Measurements from ENCODE around the gene AADACL2. TPM values are rescaled to one million over a fixed set of nuclear protein-coding genes. Genes with fewer than 3 reads are reported as not detected.

Gene AADACL2
- total RNA-seq, 1 experiment from 2014 or later: not detected

DNA sequence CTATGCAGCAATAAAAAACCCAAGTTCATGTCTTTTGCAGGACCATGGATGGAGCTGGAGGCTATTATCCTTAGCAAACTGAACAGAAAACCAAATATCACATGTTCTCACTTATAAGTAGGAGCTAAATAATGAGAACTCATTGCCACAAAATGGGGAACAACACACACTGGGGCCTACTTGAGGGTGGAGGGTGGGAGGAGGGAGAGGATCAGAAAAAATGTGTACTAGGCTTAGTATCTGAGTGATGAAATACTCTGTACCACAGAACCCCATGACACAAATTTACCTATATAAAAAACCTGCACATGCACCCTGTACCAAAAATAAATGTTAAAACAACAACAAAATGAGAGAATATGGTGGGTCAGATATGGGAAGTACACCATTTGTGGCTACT, 49.6 kb upstream of the AADACL2 start:
- no peak for DNase-seq
- H2BK15ac ChIP-seq (ENCODE audit: low read depth, low read length): no peak overlapping the region
- H3T11ph ChIP-seq (ENCODE audit: low read length): no peak overlapping the region
- H3K9ac ChIP-seq (ENCODE audit: extremely low read depth, insufficient read length, low read length): no peak overlapping the region
- no peak overlapping the region for H2AFZ ChIP-seq (ENCODE audit: low read length)
- no peak overlapping the region for H3K27ac Mint-ChIP-seq
- no peak overlapping the region for H2BK5ac ChIP-seq (ENCODE audit: insufficient read length, low read length)
- no peak overlapping the region for H3K27ac ChIP-seq (ENCODE audit: insufficient read length, low read depth, low read length)
- H3K4me3 Mint-ChIP-seq: no peak overlapping the region
- H4K5ac ChIP-seq (ENCODE audit: insufficient read length, low read depth, low read length): no peak overlapping the region
- no peak overlapping the region for H2BK120ac ChIP-seq (ENCODE audit: low read depth, low read length, poor library complexity, severe bottlenecking)
- H3K27me3 Mint-ChIP-seq (ENCODE audit: low read depth): no peaks in the 10 kb centered on the region; the same call in 1 of the 2 replicates
- peaks cover 3 to 4% of the 10 kb centered on the region in 2 experiments; a peak in 2 of 4 replicates for H3K4me1 Mint-ChIP-seq
- H3K4ac ChIP-seq (ENCODE audit: low read depth, low read length): no peak overlapping the region
- H3K23ac ChIP-seq (ENCODE audit: insufficient read length, low read depth, low read length): no peak overlapping the region
- H3K56ac ChIP-seq (ENCODE audit: insufficient read length, low read depth, low read length): no peak overlapping the region
- H4K8ac ChIP-seq (replicated peaks; ENCODE audit: insufficient read length, low read depth, low read length): no peak overlapping the region
- H3K4me1 ChIP-seq (ENCODE audit: insufficient read depth, low read length): no peaks in the 10 kb centered on the region; the same call in 1 of the 2 replicates
- no peak overlapping the region for H3K4me2 ChIP-seq (ENCODE audit: insufficient read depth, insufficient read length, low read length)
- TF ChIP-seq, protein P1, sequence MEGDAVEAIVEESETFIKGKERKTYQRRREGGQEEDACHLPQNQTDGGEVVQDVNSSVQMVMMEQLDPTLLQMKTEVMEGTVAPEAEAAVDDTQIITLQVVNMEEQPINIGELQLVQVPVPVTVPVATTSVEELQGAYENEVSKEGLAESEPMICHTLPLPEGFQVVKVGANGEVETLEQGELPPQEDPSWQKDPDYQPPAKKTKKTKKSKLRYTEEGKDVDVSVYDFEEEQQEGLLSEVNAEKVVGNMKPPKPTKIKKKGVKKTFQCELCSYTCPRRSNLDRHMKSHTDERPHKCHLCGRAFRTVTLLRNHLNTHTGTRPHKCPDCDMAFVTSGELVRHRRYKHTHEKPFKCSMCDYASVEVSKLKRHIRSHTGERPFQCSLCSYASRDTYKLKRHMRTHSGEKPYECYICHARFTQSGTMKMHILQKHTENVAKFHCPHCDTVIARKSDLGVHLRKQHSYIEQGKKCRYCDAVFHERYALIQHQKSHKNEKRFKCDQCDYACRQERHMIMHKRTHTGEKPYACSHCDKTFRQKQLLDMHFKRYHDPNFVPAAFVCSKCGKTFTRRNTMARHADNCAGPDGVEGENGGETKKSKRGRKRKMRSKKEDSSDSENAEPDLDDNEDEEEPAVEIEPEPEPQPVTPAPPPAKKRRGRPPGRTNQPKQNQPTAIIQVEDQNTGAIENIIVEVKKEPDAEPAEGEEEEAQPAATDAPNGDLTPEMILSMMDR (conservative IDR thresholded peaks at IDR 0.05): no peak
- H4K91ac ChIP-seq (ENCODE audit: insufficient read length, low read depth, low read length): no peak overlapping the region
- no peaks in the 10 kb centered on the region for H3K27me3 ChIP-seq (ENCODE audit: insufficient read depth, low read length)
- peaks cover 0 to 14% of the 10 kb centered on the region in 2 experiments; a peak in 3 of 5 replicates for H3K9me3 Mint-ChIP-seq
- H3K23me2 ChIP-seq (ENCODE audit: insufficient read length, low read depth, low read length, poor library complexity, severe bottlenecking): no peaks in the 10 kb centered on the region
- no peak overlapping the region for H3K14ac ChIP-seq (ENCODE audit: insufficient read depth, low read length)
- no peaks in the 10 kb centered on the region for H4K20me1 ChIP-seq (ENCODE audit: control insufficient read depth, insufficient read depth, insufficient read length)
- H3K9me3 ChIP-seq (ENCODE audit: control insufficient read depth, low read depth, low read length): no peaks in the 10 kb centered on the region
- no peak overlapping the region for H2BK12ac ChIP-seq (ENCODE audit: insufficient read length, low read depth, low read length)
- H3K79me1 ChIP-seq (ENCODE audit: insufficient read depth, low read depth, low read length, poor library complexity, severe bottlenecking): no peaks in the 10 kb centered on the region
- no peak overlapping the region for H3K18ac ChIP-seq (ENCODE audit: insufficient read length, low read depth, low read length)
- no peaks in the 10 kb centered on the region for H3K79me2 ChIP-seq (ENCODE audit: insufficient read depth, low read length)
- H2BK20ac ChIP-seq (ENCODE audit: low read depth, low read length, poor library complexity, severe bottlenecking): no peak overlapping the region
- H2AK5ac ChIP-seq (ENCODE audit: insufficient read length, low read length): no peak overlapping the region
- peaks cover 0 to 2% (median 0%) of the 10 kb centered on the region in 3 experiments; a peak in 2 of 7 replicates for H3K36me3 Mint-ChIP-seq (ENCODE audit: insufficient read depth in 1 of 3, low read depth in 3 of 3)
